ENCODE measurements around the gene LPP.

DNA sequence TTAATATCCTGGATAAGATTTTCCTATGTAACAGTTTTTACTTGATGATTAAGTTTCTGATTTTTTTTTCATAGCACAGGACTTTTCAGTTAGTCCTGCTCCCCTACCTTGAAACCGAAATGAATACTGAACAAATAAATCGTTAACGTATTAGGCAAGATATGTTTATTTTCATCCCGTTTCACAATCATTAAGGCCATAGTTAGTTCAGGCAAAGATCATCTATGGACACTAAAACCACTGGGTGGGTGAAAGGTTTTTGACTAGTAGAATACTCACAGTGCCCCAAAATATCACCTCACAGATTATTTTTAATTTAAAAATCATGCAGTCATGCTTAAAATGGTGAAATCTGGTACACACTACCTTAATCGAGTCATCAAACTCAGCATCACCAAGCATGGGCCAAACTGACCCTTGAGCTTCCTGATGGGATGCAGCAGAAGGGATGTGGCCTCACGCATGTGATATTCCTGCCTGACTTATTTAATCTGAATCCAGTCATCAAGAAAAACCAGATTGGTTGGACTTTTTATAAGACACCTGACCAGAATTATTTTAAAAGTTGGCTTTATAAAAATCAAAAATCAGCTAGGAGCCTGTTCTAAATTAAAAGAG, 365.0 kb downstream of the LPP start:
- TF ChIP-seq EZH2 (IDR thresholded peaks at IDR 0.05) (no peak), POLR2AphosphoS5 (IDR thresholded peaks at IDR 0.05; ENCODE audit: borderline replicate concordance, low read depth, low read length) (no peak)

Measured in SK-N-MC (cell line).